HG03097 (cell line): ENCODE measurements around the gene PLXNA2.

Source experiments
- ATAC-seq: cut with Tn5 transposase; IDR thresholded peaks from one replicate; pipeline ENCODE4 v1.9.1; 2021; ENCODE audit not compliant: unreplicated experiment, low FRiP score

Gene PLXNA2

DNA sequence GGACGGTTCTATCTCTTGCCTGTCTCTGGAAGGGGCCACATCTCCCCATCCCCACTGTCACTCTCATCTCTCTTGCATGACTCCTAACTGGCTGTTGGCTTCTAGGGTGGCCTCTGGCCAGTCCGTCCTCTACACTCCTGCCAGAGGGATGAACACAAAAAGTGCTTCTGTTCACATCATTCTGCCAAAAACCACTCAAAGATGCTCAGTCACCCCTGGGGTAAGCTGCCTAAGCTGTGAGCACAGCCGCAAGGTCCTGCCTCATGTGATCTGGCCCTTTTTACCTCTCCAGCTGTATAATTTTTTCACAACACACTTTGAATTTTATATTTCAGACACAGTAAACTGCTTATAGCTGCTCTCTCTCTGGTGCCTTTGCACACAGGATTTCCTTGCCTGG lies 235.7 kb downstream of the PLXNA2 start:
- no peak for ATAC-seq

DNA sequence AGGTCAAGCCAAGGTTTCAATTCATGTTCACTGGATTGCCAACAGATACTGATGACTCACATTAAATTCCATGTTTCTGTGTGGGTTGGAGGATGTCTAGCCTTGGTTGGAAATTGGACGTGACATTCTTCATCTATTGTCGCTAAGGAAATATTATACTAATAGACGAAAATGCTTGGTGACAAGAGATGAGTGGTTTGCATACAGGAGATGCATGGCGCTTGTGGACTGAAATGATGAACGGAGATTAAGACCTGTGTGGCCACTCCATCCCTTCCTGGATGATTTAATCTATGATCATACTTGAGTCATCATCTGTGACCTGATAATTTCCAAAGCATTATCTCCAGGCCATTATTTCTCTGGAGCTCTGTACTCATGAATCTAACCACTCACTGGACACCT lies 236.2 kb downstream of the PLXNA2 start:
- ATAC-seq: no peak

DNA sequence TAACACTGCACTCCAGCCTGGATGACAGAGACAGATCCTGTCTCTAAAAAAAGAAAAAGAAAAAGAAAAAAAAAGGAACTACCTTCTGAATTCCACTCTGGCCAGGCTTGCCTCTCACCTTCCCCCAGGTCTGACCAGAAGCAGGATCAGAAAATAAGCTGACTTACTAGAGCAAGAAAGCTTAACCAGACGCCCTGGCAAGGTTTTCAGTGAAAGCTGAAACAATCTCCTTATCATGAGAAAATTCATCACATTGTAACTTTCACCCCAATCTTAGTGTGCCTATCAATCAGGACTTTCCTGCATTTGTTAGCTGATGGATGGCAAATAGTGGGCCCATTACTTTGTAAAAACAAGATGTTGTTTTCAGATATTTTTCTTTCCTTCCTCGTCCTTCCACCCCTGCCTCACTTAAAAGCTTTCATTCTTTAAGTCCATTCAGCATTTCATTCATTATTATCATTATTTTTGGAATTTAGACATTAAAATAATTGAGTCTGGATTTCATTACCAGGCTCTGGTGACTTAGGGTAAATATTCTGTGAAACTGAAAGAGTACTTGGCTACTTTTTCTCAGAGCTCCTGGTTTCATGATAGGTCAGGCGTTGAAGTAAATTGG lies 236.8 kb downstream of the PLXNA2 start:
- ATAC-seq: no peak

DNA sequence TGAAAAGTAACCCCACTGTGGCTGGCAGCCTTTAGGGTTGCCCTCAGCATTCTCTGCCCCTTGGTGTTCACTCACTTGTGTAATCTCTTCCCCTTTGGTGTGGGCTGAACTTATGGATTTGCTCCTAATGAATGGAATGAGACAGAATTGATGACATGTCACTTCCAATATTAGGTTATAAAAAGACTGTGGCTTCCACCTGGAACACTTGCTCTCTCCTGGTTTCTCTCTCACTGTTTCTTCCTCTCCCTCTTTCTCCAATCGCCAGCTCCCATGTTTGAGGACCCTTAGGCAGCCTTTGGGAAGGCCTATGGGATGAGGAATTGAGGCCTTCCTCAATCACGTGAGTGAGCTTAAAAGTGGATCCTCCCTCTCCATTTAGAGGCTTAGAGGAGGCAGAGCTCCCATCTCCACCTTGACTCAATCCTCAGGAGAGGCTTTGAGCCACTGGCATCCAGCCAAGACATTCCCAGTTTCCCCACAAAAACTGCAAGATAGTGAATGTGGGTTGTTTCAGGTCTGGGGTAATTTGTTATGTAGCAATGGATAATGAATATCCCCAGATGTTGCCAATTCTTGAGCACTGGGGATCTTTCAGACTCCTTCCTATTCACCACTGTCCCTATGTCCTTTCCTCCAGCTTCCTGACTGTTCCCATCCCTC lies 237.8 kb downstream of the PLXNA2 start:
- no peak for ATAC-seq

DNA sequence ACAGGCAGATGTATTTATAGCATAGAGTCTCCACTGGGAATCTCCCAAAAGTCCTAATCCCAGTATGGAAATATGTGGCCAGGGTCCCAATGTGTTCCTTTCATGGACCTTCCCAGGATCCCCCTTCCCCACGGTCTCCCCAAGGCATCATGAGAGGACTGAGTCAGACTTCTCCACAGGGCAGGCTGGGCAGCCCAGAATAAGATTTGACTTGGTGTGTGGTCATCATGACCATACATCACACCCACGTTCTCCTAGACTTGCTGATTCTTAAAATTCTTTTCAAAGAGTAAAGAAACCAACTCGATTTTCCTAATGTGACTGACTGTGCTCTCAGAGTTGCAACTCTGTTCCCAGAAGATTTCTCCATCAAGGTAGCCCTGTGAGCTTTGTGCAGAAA lies 239.3 kb downstream of the PLXNA2 start:
- no peak for ATAC-seq

DNA sequence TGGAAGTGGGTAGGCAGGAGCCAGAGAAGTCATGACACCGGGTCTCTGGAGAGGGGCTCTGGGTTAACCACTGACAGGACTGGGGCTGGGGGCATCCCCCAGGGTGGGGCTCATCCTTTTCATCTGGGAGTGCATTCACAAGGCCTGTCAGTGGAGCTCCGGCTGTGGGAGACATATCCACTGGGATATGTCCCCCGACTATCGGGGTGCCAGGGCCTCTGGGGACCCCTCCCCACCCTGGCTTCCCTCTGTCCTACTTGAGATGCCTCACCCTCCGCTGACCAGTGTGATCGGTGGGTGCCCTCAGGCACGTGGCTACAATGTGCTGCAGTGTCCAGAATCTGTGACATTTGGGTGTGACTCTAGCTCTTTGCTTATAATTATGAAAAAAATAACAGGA lies 240.9 kb downstream of the PLXNA2 start:
- ATAC-seq: no peak

DNA sequence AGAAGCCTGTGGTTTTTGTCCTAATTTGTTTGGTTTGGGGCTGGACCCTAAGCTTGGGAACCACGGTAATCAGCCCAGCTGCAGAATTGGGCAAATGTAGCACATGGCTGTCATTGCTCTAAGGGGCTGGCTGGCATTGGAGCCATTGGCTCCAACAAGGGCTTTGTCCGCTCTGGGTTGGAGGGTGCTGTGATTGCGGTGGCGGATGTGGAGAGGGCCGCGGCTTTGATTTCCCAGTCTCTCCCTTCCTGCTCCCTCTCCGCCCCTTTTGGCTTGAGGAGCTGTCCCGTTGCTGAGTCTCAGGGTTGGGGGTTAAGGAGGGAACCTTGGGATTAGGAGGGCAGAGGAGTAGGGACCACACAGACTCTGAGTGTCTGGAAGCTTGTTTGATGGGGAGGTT lies 241.5 kb downstream of the PLXNA2 start:
- ATAC-seq: no peak

DNA sequence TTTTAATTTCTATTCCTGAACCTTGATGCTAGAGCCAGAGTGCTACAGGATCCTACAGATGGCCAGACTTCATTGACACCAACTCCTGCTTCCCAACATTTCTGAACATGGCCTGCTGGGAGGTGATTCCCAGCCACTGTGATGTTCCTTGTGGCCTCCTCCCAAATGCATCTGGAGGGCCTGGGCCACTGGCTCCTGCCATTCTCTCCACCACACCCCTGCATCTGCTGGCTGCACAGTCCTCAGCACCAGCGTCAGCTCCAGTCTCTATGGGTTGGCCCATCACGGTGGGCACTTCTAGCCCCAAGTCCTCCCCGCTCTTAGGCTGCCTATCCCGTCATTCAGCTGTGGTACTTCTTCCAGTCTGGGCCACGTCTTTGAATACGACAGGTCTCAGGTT lies 242.1 kb downstream of the PLXNA2 start:
- no peak for ATAC-seq

DNA sequence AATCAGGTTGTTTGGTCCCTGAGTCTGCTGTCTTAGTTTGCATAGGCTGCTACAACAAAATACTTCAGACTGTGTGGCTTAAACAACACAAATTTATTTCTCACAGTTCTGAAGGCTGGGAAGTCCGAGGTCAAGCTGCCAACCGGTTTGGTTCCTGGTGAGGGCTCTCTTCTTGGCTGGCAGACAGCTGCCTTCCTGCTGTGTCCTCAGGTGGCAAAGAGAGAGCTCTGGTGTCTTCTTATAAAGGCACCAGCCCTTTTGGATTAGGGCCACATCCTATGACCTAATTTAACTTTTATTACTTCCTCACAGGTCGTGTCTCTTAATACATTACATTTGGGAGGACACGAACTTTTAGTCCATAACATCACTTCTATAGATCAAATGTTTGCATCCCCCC lies 243.7 kb downstream of the PLXNA2 start:
- no peak for ATAC-seq

DNA sequence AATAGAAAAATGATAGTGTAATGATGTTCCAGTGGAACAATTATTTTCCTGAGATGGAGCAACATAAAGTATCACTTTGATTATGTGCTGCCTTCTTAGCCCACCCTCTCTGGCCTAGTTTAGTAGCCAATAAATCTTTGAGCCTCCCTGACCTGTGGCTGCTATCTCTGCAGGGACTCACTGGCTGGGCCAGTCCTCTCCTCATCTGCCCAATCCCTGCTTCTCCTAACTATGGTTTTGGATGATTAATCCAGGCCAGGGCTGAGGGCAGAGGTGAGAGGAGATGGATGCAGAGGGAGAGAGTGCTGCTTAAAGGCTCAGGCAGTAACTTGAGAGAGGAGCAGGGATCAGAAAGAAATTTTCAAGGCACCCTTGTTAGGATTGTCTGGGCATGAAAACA lies 244.2 kb downstream of the PLXNA2 start:
- no peak for ATAC-seq

DNA sequence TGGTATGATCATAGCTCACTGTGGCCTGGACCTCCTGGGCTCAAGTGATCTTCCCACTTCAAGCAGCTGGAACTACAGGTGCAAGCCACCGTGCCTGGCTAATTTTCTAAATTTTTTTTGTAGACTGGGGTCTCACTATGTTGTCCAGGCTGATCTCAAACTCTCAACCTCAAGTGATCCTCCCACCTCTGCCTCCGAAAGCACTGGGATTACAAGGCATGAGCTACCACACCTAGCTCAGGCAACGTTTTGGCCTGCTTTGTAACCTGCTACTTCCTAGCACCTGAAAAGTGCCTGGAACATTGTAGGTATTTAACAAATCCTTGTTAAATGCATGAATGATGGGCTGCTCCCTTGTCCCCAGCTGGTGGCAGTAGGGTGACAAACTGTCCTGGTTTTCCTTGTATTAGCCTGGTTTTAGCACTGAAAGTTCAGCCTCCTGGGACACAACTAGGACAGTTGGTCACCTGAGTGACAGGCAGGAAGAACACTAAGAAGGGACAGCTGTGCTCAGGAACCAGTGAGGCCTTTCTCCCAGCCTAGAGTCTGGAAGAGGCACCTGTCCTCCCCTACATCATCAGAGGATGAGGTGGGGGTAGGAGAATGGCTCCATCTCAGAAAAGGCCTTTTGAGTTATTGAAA lies 244.8 kb downstream of the PLXNA2 start:
- ATAC-seq: no peak

DNA sequence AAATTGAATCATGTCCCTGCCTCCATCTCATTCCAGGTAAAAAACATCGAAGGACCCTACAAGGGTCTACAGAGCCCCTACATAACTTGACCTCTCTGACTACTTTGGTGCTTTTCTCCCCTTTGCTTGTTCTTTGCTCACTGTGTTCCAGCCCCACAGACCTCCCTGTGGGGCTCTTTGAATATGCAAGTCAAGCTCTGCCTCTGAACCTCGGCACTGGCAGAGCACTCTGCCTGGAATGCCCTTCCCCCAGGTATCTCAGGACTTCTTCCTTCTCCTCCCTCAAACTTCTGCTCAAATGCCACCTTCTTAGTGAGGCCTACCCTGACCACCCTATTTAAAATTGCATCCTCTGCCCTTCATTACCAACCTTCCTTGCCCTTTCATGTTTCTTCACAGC lies 245.5 kb downstream of the PLXNA2 start:
- no peak for ATAC-seq

DNA sequence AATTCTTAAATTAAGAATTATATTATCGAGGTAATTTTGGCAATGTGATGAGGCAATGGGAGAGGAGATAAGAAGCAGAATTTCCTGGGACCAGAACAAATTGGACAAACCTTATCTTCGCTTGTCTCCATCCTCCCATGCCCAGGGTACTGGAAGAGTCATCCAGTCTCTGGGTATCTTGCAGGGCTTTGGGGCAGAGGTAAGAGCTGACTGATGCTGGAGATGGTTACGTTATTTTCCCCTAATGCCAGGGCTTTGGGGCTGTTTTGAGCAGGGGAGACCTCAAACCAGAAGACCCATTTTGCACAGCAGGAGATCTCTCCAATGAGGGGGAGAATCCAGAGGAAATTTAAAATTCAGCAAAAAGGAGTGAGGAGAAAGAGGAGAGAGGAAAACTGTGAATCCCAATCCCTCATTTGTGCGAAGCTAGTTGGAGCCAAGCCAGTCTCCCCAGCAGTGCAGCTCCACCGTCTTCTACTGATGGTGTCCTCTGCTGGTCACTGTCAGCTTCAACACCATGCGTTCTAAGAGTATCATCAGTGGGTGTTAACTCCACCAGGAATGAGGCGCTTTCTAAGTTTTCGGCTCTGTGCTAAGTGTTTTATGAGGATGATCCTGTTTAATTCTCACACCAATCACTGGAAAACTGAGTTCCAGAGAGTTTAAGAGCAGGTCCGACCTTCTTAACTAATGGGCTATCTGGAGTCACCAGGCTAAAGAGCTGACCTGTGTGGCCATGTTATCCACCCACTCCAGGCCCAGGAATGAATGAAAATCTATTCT lies 246.5 kb downstream of the PLXNA2 start:
- no peak for ATAC-seq

DNA sequence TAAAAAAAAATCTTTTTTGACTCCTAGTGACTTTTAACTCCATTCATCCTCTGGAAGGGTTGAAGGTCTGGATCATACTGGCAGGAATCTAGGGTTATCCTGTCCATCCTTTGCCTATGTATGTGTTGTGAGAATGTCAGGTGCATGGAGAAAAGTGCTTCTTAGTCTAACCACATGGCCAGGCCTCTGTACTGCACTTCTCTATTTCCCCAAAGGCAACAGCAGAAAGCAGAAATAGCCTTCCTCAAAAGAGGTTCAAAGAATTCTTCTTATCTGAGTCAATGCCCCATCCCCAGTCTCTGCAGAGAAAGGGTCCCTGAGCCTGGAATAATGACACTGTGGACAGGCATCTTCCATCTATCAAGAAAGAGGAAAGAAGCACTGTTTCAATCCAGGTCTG lies 247.5 kb downstream of the PLXNA2 start:
- no peak for ATAC-seq

DNA sequence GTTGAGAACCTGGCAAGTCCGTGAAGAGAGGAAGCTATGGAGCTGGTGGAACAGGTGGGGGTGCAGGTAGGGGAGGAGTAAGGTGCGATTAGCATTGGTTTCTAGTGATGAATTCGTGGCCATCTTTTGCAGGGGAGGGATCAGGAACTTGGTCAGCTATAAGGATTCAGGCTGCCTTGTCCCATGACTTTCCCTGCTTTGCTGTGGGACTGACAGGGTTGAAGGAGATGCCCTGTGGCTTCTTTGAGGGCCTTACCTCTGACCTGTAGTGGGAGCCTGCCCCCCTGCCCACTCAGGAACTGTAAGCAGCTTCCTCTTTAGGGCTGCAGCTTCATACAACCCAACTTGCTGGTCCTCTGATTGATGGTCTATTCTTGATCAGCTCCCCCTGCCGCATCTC lies 248.6 kb downstream of the PLXNA2 start:
- no peak for ATAC-seq

DNA sequence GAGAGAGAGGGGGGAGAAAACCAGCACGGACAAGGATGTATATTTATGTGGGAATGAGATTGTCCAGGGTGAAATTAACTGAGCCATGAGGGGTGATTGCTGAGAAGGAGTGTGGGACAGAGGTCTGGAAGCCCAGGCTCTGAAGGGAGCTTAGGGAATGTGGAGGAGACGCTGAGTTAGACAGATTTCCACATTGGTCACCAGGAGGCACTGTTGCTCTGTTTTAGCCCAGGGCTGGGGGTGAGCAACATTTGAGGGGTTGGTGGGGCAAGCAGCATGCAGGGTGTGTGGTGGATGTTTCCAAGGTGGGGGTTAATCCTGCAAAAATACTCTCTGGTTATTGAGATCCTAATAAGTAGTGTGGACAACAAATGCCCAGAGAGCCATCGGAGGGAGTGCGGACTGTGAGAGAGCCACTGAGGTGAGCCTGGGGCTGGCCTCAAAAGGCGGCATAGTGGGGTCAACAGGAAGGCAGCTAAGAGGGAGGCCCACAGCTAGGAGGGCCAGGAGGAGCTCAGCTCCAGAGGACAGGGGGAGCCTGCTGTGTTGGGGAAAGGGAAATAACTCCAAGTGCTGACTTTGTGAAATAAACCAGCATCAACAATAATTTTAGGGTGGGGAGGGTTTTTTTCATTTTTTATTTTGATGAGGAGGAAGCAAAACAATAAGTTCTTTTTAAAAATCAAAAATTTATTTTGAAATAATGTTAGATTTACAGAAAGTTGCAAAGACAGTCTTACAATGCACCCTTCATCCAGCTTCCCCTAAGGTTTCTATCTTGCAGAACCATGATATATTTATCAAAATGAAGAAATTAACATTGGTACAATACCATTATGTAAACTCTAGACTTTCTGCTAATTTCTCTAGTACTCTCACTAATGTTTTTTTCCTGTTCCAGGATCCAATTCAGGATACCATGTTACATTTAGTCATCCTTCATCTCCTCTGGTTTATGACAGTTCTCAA lies 250.4 kb downstream of the PLXNA2 start:
- no peak for ATAC-seq

DNA sequence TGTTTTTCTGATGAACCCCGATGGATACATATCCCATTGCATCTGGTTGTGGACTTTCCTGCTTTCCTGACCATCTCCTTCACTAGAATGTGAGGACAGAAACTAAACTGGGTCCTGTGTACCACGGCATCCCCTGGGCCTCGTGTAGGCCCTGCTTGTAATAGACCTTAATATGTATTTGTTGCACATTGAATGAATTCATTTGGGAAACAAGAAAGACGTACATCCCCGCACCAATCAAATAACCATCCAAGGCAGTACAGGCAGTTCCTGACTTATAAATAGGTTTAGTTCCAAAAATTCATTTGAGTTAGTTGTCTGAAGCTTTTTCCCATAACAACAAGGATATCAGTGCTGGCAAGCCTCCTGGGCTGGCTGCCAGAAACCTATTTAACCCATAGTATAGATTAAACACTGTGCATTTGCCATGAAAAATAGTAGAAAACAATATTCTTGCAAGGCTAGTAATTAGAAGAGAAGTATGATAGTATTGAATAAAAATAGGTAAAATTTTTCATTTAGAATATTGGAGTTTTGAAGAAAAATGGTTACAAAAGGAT lies 251.4 kb downstream of the PLXNA2 start:
- ATAC-seq: no peak

DNA sequence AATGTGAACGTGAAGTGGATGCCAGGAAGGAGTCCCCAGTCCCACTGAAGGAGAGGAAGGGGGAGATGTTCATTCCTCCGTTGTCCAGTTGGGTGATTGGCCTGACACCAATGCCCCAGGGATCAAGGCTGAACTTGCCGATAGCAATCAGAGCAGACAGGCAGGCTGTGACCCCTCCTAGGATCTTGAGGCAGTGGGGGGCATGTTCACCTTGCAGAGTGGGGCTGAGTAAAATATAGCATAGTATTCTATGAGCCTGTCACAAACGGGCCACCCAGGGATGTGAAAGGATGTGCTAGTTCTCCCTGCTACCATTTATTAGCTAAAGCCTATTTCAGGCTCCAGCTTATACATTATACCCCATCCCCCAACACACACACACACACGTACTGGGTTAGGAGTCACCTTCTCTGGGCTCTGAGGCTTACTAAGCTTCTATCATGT lies 252.6 kb downstream of the PLXNA2 start:
- ATAC-seq: no peak

DNA sequence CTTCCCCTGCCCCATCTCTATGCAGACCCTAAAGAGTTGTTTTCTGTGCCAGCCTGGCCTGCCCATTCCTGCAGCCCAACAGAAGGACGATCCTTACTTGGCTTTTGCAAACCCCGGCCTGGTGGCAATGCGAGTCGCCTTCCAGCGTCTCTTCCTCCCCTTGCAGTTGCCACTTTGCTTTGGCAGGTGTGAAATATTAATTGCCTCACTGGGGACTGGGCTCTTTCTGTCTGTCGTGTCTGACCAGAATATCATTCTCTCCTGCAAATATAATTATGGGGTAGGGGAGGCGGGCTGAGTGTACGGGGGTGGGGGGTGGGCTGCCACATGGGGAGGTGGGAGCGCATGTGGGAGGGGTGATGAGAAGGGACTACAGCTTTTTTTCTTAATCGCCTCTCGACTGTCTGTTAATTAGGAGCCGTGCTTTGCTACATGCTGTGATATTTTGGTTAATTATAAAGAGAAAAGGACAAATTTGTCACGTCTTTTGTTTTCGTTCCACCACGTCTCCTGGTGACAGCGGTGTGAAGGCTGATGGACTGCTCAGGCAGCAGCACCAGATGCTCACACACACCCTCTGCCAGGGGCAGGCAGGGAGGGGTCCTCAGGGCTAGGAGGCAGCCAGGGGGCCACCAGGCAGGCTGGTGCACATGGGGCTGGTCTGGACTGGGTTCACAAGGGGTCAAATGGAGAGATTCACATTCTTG lies 253.2 kb downstream of the PLXNA2 start:
- no peak for ATAC-seq
